GM19468 (cell line): Measurements from ENCODE around the gene IPO8.

Experiments
- ATAC-seq: cut with Tn5 transposase; IDR thresholded peaks from one replicate; pipeline ENCODE4 v1.9.1; 2021; ENCODE audit warnings: mild to moderate bottlenecking, moderate library complexity, moderate number of reproducible peaks; ENCODE audit not compliant: unreplicated experiment; ENCODE audit errors: extremely low read depth

Gene IPO8

DNA sequence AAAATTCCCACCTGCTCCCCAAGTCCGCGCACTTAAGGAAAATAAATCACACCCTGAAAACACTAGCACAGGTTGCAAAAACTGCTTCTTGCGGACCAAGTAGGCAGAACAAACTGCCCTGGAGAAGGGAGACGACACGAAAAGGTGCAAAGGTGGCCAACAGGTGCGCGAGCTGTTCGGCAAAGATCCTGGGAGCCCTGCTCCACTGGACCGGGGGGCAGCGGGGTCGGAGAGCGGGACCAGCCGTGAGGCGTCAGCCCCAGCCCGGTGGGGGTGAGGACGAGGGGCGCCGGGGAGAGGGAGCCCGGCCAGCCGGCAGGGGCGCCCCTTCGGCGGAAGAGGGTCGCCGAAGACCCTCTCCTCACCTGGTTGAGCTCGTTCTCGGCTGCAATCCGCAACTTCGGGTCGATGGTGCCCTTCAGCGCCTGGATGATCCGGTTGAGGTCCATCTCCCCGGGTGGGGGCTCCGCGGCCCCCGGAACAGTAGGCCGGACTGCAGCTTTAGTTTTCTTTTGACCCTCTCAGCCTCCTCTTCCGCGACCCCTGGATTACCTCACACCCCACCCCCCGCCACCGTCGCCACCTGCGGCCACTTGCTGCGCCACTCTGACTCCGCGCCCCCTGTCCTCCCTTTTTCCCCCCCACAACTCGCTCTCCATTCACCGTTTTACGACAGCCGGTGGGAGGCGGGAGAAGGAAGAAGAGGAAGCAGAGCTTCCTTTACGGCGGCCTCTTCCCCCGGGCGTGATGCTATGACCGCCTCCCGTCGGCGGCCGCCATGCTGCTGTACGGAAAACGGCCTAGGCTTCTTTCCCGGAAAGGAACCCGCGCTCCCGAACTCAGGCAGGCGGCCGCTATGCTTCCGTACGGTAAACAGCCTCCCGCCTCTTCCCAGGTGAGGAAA, at the start of gene IPO8:
TSS of gene IPO8 (minus strand) at position 671 of the 904 bp plus-strand sequence. CDS start at position 449, 222 bp downstream.
- ATAC-seq: peak; percentile 55

DNA sequence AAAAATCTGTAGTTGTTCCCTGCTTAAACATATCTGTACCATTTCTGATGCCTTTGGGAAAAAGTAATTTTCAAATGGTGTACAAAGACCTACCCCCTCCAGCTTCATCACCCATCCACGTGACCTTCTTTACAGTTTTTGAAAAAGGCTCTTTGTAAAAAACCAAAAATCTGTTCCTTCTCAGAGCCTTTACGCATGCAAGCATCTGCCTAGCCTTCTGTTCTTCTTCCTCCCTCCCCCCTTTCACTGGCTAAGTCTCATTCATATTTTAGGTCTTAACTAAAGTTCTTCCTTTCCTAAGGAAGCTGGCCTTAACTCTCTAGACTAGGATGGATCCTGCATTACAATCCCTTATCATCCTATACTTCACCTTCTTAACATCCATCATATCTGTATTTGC, 48.7 kb upstream of the IPO8 start:
- ATAC-seq: no peak

GRCh38 chr12:30740274-30740673, 44.6 kb upstream of the IPO8 start:
- ATAC-seq: no peak

- ATAC-seq: no peak
Observed at GRCh38 chr12:30739020-30739419, 43.4 kb upstream of the IPO8 start.

DNA sequence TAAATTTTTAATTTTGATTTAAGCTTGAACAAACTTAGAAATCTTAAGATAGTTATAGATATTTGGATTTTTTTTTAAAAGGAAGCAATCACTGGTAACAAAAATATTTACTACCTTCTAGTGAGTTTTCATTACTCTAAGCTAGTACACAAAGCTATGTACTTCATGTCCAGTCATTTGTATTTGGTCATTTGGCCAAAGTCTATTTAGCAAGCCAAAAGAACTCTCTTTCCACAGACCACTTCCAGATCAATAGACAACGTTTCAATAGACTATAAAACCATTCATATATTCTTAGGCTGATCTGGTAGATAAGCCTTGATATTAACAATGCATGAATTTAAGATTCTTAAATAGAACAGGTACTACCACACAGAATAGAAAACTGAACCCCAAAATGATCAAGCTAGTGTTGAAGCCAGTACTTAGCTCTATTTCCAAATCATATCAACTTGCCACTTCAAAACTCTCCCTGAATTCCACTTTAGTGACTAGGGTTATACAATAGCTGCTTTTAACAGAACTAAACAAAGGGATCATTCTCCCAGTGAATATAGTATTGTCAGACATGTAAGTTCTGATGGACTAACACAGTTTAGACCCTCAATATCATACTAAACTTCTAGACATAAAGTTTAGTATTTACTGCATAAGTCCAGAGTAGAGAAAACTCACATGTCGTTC, 37.4 kb upstream of the IPO8 start:
- no peak for ATAC-seq

DNA sequence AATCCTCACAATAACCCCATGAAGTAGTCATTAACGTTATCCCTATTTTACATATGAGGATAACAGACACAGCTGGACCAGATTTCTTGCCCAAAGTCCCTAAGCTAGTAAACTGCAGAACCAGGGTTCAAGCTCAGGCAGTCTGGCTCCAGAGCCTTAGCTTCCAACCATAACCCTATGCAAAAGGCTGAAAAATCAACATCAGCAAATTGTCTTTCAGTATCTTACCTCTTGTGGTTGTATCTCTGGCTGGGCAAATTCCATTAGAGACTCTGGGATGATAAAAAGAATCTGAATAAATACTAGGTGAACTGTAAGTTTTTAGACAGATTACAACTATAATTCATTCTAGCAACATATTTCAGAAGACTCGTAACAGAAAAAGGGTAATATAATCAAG, 34.3 kb upstream of the IPO8 start:
- no peak for ATAC-seq

- no peak for ATAC-seq
Observed at GRCh38 chr12:30729547-30729946, 33.9 kb upstream of the IPO8 start.

GRCh38 chr12:30726647-30727046, 31.0 kb upstream of the IPO8 start:
- no peak for ATAC-seq

- no peak for ATAC-seq
Observed at GRCh38 chr12:30725739-30726138, 30.1 kb upstream of the IPO8 start.

GRCh38 chr12:30719060-30719459, 23.4 kb upstream of the IPO8 start:
- no peak for ATAC-seq

DNA sequence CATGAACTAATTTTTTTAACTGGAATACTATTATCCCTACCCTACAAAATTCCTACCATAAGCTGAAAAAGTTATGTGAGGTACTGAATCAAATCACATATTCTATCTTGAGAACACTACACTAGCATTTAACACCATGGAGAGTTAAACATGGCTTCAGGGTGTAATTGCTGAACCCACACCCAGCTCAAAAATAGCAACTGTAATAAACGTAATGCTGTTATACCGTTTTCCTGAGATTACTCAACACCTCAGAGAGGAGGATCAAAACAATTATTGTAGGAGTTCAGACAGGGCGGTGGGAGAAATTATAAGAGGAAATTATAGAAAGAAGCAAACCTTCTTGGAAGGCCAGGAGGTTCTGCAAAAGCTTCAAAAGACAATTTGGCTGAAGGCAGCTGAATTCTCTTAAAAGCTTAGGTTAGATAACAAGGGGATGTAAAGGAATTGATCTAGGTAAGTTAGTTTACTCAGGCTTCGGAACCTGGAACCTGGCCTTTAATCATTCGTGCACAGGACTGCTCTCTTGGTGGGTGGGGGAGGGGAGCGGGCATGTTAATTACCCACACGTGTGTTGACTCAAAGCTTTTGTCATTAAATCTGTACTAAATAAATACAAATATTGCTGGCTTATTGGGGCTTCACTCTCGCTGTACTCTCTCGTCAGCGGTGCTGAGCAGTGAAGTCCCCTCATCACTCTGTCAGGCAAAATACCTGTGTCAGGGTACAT, 12.1 kb upstream of the IPO8 start:
- ATAC-seq: no peak

GRCh38 chr12:30706476-30706875, 10.8 kb upstream of the IPO8 start:
- no peak for ATAC-seq

- no peak for ATAC-seq
Observed at GRCh38 chr12:30701056-30701455, 5.4 kb upstream of the IPO8 start.

- ATAC-seq: no peak
Observed at GRCh38 chr12:30700216-30700900, 4.7 kb upstream of the IPO8 start.

- ATAC-seq: no peak
Observed at GRCh38 chr12:30698346-30698745, 2.7 kb upstream of the IPO8 start.

DNA sequence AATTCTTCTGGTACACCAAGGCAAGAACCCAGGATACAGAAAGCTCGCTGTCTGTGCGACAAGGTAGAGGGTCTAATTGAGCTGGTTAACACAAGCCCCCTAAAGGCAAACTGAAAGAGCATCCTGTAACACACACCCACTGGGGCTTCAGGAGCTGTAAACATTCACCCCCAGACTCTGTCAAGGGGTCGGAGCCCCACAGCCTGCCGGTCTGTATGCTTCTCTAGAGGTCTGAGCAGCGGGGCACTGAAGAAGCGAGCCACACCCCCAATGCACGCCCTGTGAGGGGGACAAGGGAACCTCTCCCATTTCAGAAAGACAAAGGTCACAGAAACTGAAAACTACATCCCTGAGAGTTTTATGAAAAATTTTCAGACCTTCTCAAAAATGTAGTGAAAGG, 1.3 kb upstream of the IPO8 start:
- no peak for ATAC-seq

- ATAC-seq: no peak
Observed at GRCh38 chr12:30696486-30696885, 817 bp upstream of the IPO8 start.

GRCh38 chr12:30696103-30696408, 387 bp upstream of the IPO8 start:
- no peak for ATAC-seq

DNA sequence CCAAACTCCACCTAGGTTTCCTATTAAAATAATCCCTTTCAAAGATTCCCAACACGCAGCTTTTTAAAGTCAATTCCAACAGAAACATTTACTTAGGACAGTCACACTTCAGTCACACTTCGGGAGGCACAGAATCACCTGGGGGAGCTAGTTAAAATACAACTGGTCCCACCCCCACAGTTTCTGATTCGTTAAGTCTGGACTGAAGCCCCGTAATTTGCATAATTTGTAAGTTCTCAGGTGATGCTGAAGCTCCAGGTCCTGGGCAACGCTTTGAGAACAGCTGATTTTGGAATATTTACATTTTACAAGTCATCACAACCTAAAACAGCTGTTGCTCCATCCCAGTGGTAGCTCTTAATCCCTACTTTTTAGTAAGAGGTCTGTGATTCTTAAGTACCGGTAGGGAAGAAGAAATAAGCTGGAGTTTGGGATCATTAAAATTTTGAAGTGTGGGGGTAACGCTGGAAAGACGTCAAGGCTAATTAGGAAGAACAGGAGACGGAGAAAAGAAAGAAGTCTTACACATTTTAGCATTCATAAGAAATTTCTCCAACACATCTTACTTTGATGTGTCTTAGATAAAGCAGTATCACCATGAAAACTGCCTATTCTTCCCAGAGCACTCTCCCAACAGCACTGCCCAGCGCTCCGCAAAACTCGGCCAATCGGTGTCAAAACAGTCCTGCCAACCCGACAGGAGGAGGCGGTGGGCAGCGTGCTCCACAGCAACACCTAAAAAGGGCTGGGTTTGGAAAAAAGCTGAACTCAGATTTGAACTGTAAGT, 1.1 kb downstream of the IPO8 start:
- ATAC-seq: no peak

GRCh38 chr12:30692470-30692869, 3.2 kb downstream of the IPO8 start:
- no peak for ATAC-seq
